ENCODE results near the gene EFL1.

DNA sequence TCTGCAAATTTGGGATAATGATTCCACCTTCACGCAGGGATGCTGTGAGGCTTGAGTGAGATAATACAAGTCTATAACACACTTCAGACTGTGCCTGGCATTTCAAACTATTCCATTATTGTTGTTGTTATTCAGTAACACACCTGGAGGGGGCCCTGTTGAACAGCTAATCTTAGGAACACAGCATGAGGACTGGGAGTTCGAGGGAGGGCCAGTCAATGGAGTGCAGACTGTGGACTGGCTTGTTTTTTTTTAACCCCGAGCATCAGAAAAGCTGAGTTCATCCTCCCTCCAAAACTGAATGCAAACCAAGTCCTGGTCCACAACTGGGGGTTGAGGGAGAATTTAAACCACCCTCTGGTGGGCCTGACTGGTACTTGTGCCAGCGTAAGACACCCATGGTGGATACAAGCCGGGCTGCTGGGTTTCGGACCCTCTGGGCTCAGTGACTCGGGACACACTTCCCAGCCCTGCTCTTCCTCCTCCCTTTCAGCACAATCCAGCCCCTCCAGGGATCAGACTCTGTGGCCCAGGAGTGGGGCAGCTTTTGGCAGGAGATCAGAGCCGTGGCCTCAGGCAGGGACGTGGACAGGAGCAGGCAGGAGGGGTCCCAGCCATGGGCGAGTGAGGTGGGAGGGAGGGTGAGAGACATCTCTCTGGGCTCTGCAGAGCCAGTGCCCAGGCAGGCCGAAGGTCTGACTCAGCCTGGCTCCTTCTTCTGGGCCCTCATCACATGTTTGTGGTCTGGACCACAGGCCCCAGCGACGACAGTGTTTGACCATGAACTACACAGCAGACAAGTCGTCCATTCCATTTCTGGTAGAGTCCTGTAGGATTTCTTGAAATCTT lies 180.4 kb downstream of the EFL1 start:
- TF ChIP-seq ZFP1 (CRISPR knock-in tag; IDR thresholded peaks at IDR 0.05) (no peak), LARP7 (IDR thresholded peaks at IDR 0.05) (no peak)

All from K562 (cell line).